ENCODE data around the gene MTMR10. TPM values are rescaled to one million over a fixed set of nuclear protein-coding genes. Genes with fewer than 3 reads are reported as not detected.

MTMR10 gene
- total and polyA plus RNA-seq, 5 experiments from 2014 or later, result 3.4 to 40.8 (median 9.8) TPM

GRCh38 chr15:31005660-31006059 lies 14.2 kb upstream of the MTMR10 start:
- Mint-ChIP-seq H3K27ac (peak overlapping the region in 3 of 10 donors; percentile 9 to 24 (median 15)), H3K36me3 (no peaks in the 10 kb centered on the region), H3K9me3 (peaks cover 0 to 5% (median 0%) of the 10 kb centered on the region in 9 donors), H3K4me3 (peak overlapping the region in 1 of 10 donors; percentile 9), H3K27me3 (peaks cover 0 to 3% (median 0%) of the 10 kb centered on the region in 5 donors), H3K4me1 (peaks cover 11 to 67% (median 16%) of the 10 kb centered on the region in 4 donors)
- no peak for ATAC-seq
- no peak for DNase-seq
- POLR2A ChIA-PET, result interaction anchor here (1.5 kb wide), 1 partner anchor 9 kb away, joined by 6 read pairs; no protein-coding TSS in a partner anchor

GRCh38 chr15:31004220-31004733 lies 12.8 kb upstream of the MTMR10 start:
- Mint-ChIP-seq H3K36me3 (no peaks in the 10 kb centered on the region), H3K9me3 (peaks cover 0 to 3% (median 0%) of the 10 kb centered on the region in 9 donors), H3K27me3 (peaks cover 0 to 3% (median 0%) of the 10 kb centered on the region in 5 donors), H3K4me3 (peak overlapping the region; percentile 0 to 72 (median 36)), H3K4me1 (peaks cover 11 to 67% (median 16%) of the 10 kb centered on the region in 4 donors), H3K27ac (peak overlapping the region in 5 of 10 donors; percentile 12 to 59 (median 37))
- DNase-seq, result no peak
- POLR2A ChIA-PET, result interaction anchor here (1.5 kb wide), 1 partner anchor 10 kb away, joined by 6 read pairs; no protein-coding TSS in a partner anchor
- ATAC-seq, result peak; percentile 37 to 48

GRCh38 chr15:31001702-31002101 lies 10.3 kb upstream of the MTMR10 start:
- Mint-ChIP-seq H3K27ac (no peak overlapping the region), H3K27me3 (peaks cover 0 to 3% (median 0%) of the 10 kb centered on the region in 5 donors), H3K4me1 (peaks cover 11 to 49% (median 16%) of the 10 kb centered on the region in 4 donors), H3K9me3 (no peaks in the 10 kb centered on the region), H3K4me3 (no peak overlapping the region), H3K36me3 (no peaks in the 10 kb centered on the region)
- POLR2A ChIA-PET, result no interaction called here
- ATAC-seq (no peak), DNase-seq (no peak)

DNA sequence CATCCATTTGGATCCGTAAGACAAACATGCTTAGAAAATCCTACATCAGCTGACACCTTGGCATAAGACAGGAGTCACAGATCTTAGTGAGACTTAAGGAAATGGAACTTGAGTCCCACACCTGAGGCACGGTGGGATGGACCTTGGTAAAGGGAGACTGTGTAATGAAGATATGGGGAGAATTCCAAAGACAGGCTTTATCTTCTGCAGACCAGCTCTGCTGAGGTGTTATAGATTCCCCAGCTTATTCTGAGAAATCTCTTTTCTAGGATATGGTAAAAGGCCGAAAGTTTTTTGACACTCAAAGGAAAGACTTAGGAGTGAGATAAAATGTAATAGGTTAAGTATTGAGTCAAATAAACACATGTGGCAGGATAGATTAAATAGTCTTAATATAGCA lies 8.3 kb upstream of the MTMR10 start:
- POLR2A ChIA-PET, result no interaction called here
- no peaks in the 10 kb centered on the region for H3K9me3 Mint-ChIP-seq
- H3K27ac Mint-ChIP-seq, result no peak overlapping the region
- peaks cover 5 to 33% (median 9%) of the 10 kb centered on the region in 4 donors for H3K4me1 Mint-ChIP-seq
- DNase-seq (no peak), ATAC-seq (no peak)
- no peaks in the 10 kb centered on the region for H3K36me3 Mint-ChIP-seq
- peaks cover 0 to 3% (median 0%) of the 10 kb centered on the region in 5 donors for H3K27me3 Mint-ChIP-seq
- H3K4me3 Mint-ChIP-seq, result no peak overlapping the region

- Mint-ChIP-seq H3K27ac (no peak overlapping the region), H3K9me3 (no peaks in the 10 kb centered on the region), H3K27me3 (peaks cover 0 to 1% (median 0%) of the 10 kb centered on the region in 5 donors), H3K4me1 (peaks cover 0 to 14% (median 2%) of the 10 kb centered on the region in 4 donors), H3K36me3 (no peaks in the 10 kb centered on the region), H3K4me3 (no peak overlapping the region)
- DNase-seq (no peak), ATAC-seq (no peak)
- POLR2A ChIA-PET, result no interaction called here
Observed at GRCh38 chr15:30997270-30997669, 5.8 kb upstream of the MTMR10 start.

DNA sequence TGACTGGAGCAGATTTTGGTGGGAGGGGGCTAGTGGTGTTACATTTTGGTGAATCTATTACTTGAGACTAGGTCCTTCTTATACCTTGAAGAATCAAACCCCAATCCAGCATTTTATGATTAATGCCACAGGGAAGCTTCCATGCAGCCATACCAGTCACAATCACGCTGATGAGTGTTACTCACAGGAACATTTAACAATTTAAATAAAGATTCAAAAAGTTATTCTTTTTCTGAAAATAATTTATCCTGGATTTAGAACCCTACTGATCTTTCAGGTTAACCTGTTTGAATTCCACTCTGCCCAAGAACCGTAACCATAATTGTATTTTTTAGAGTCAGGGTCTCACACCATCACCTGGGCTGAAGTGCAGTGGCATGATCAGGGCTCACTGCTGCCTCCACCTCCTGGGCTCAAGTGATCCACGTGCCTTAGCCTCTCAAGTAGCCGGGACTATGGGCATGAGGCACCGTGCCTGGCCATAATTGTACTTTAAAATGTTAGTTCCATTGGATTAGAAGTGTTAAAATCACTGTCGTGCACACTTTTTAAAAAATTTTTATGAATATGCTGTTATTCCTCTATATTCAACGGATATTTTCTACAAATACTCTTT lies 929 bp upstream of the MTMR10 start:
- POLR2A ChIA-PET, result interaction anchor here (0.7 to 2.6 kb wide), 4 partner anchors 21 to 272 kb away, joined by 4 to 45 read pairs (median 6); partner anchors contain the start of gene FAN1
- Mint-ChIP-seq H3K27ac (peak overlapping the region in 8 of 10 donors; percentile 81 to 93 (median 88)), H3K4me1 (peaks cover 10 to 40% (median 27%) of the 10 kb centered on the region in 4 donors), H3K9me3 (no peaks in the 10 kb centered on the region), H3K36me3 (peaks cover 0 to 6% (median 0%) of the 10 kb centered on the region in 3 donors), H3K27me3 (no peaks in the 10 kb centered on the region), H3K4me3 (peak overlapping the region; percentile 70 to 97 (median 84))
- DNase-seq (no peak), ATAC-seq (no peak)

GRCh38 chr15:30990446-30991254 lies 778 bp downstream of the MTMR10 start:
- no peak for ATAC-seq
- Mint-ChIP-seq H3K4me1 (peaks cover 15 to 53% (median 39%) of the 10 kb centered on the region in 4 donors), H3K27ac (peak overlapping the region; percentile 90 to 97 (median 94)), H3K4me3 (peak overlapping the region; percentile 93 to 98 (median 96)), H3K9me3 (no peaks in the 10 kb centered on the region), H3K27me3 (no peaks in the 10 kb centered on the region), H3K36me3 (peaks cover 0 to 18% (median 2%) of the 10 kb centered on the region in 3 donors)
- peak in 1 of 10 donors; percentile 63 for DNase-seq
- POLR2A ChIA-PET, result interaction anchor here (1.4 to 2.6 kb wide), 4 partner anchors 15 to 87 kb away, joined by 3 to 45 read pairs (median 6); partner anchors contain the start of gene FAN1

- DNase-seq, result no peak
- peaks cover 19 to 59% (median 46%) of the 10 kb centered on the region in 4 donors for H3K4me1 Mint-ChIP-seq
Observed at GRCh38 chr15:30990036-30990435, 1.4 kb downstream of the MTMR10 start.

GRCh38 chr15:30985081-30985531 lies 6.3 kb downstream of the MTMR10 start:
- no peak for DNase-seq
- ATAC-seq, result peak in 1 of 2 donors; percentile 38
- POLR2A ChIA-PET, result interaction anchor here (0.8 kb wide), 1 partner anchor 32 kb away, joined by 3 read pairs; no protein-coding TSS in a partner anchor
- no peaks in the 10 kb centered on the region for H3K9me3 Mint-ChIP-seq
- peak overlapping the region in 9 of 10 donors; percentile 20 to 62 (median 45) for H3K4me3 Mint-ChIP-seq
- peak overlapping the region in 7 of 10 donors; percentile 12 to 74 (median 59) for H3K27ac Mint-ChIP-seq
- peaks cover 46 to 89% (median 79%) of the 10 kb centered on the region in 4 donors for H3K4me1 Mint-ChIP-seq
- H3K27me3 Mint-ChIP-seq, result no peaks in the 10 kb centered on the region
- peaks cover 4 to 70% (median 22%) of the 10 kb centered on the region in 3 donors for H3K36me3 Mint-ChIP-seq

More at GRCh38 chr15:30990036-30990435, 1.4 kb downstream of the MTMR10 start:
- no peaks in the 10 kb centered on the region for H3K27me3 Mint-ChIP-seq
- POLR2A ChIA-PET, result interaction anchor here (2.6 kb wide), 1 partner anchor 24 kb away, joined by 45 read pairs; no protein-coding TSS in a partner anchor
- H3K36me3 Mint-ChIP-seq, result peaks cover 0 to 24% (median 2%) of the 10 kb centered on the region in 3 donors
- peak overlapping the region; percentile 93 to 98 (median 96) for H3K4me3 Mint-ChIP-seq
- no peaks in the 10 kb centered on the region for H3K9me3 Mint-ChIP-seq
- peak overlapping the region in 9 of 10 donors; percentile 52 to 97 (median 93) for H3K27ac Mint-ChIP-seq
- no peak for ATAC-seq

DNA sequence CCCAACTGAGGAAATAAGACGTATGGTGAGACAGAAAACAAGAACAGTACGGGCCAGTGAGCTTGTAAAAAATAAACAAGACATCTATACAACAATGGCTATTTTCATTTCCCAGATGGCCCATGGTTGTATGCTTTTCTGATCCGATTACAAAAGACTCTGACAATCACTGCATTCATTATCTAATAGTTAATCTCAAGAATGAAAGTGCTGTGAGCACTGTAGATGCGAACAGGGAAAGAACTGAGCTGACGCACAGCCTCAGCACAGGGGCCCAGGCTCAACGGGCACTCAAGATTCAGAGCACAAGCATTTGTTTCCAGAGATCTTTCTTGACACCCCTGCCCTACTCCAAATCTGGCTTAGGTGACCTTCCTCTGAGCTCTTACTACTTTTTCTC lies 6.9 kb downstream of the MTMR10 start:
- H3K4me1 Mint-ChIP-seq, result peaks cover 47 to 89% (median 80%) of the 10 kb centered on the region in 4 donors
- no peaks in the 10 kb centered on the region for H3K9me3 Mint-ChIP-seq
- no peaks in the 10 kb centered on the region for H3K27me3 Mint-ChIP-seq
- H3K4me3 Mint-ChIP-seq, result peak overlapping the region in 7 of 10 donors; percentile 16 to 62 (median 44)
- peaks cover 4 to 76% (median 28%) of the 10 kb centered on the region in 3 donors for H3K36me3 Mint-ChIP-seq
- POLR2A ChIA-PET, result no interaction called here
- peak overlapping the region in 5 of 10 donors; percentile 12 to 74 (median 59) for H3K27ac Mint-ChIP-seq
- DNase-seq (no peak), ATAC-seq (no peak)

- ATAC-seq (no peak), DNase-seq (no peak)
- H3K27ac Mint-ChIP-seq, result peak overlapping the region in 3 of 10 donors; percentile 5 to 74 (median 29)
- H3K9me3 Mint-ChIP-seq, result no peaks in the 10 kb centered on the region
- peaks cover 4 to 78% (median 31%) of the 10 kb centered on the region in 3 donors for H3K36me3 Mint-ChIP-seq
- no peaks in the 10 kb centered on the region for H3K27me3 Mint-ChIP-seq
- H3K4me3 Mint-ChIP-seq, result peak overlapping the region in 4 of 10 donors; percentile 5 to 62 (median 36)
- peaks cover 49 to 90% (median 82%) of the 10 kb centered on the region in 4 donors for H3K4me1 Mint-ChIP-seq
- POLR2A ChIA-PET, result no interaction called here
Observed at GRCh38 chr15:30984118-30984517, 7.3 kb downstream of the MTMR10 start.

GRCh38 chr15:30979457-30979856 lies 12.0 kb downstream of the MTMR10 start:
- H3K27ac Mint-ChIP-seq, result peak overlapping the region in 5 of 10 donors; percentile 19 to 78 (median 45)
- H3K27me3 Mint-ChIP-seq, result no peaks in the 10 kb centered on the region
- peaks cover 4 to 77% (median 29%) of the 10 kb centered on the region in 3 donors for H3K36me3 Mint-ChIP-seq
- POLR2A ChIA-PET, result no interaction called here
- H3K4me3 Mint-ChIP-seq, result peak overlapping the region in 6 of 10 donors; percentile 5 to 49 (median 28)
- peaks cover 37 to 74% (median 63%) of the 10 kb centered on the region in 4 donors for H3K4me1 Mint-ChIP-seq
- no peak for DNase-seq
- no peaks in the 10 kb centered on the region for H3K9me3 Mint-ChIP-seq
- no peak for ATAC-seq
